Tibial nerve (tissue), 3 donors: Measurements from ENCODE around the gene TGM2.

Experiments
- POLR2A ChIP-seq, 2 donors: fragments of 450-650 bp; IDR thresholded peaks; one replicate each; pipeline ENCODE4 v1.6.1; 2017; ENCODE audit warnings: antibody characterized with exemption in 2 of 2, mild to moderate bottlenecking in 2 of 2, moderate library complexity in 2 of 2
- TF ChIP-seq, protein P1 (sequence below), 5 experiments: fragments of 200-600 bp in 3 of 5; fragments of 450-650 bp in 2 of 5; sonication (generic) in 3 of 5; IDR thresholded peaks; one replicate each; pipeline ENCODE4 v1.5.1; 2016 to 2019; ENCODE audit warnings: antibody characterized with exemption in 5 of 5, mild to moderate bottlenecking in 3 of 5, moderate library complexity in 2 of 5

GRCh38 chr20:38208523-38208922 is 43.5 kb upstream of the TGM2 start:
- TF ChIP-seq, protein P1, sequence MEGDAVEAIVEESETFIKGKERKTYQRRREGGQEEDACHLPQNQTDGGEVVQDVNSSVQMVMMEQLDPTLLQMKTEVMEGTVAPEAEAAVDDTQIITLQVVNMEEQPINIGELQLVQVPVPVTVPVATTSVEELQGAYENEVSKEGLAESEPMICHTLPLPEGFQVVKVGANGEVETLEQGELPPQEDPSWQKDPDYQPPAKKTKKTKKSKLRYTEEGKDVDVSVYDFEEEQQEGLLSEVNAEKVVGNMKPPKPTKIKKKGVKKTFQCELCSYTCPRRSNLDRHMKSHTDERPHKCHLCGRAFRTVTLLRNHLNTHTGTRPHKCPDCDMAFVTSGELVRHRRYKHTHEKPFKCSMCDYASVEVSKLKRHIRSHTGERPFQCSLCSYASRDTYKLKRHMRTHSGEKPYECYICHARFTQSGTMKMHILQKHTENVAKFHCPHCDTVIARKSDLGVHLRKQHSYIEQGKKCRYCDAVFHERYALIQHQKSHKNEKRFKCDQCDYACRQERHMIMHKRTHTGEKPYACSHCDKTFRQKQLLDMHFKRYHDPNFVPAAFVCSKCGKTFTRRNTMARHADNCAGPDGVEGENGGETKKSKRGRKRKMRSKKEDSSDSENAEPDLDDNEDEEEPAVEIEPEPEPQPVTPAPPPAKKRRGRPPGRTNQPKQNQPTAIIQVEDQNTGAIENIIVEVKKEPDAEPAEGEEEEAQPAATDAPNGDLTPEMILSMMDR (IDR thresholded peaks at IDR 0.05): no peak
- TF ChIP-seq POLR2A (IDR thresholded peaks at IDR 0.05): no peak
